ENCODE data around the gene ROBO1.

The ROBO1 gene

DNA sequence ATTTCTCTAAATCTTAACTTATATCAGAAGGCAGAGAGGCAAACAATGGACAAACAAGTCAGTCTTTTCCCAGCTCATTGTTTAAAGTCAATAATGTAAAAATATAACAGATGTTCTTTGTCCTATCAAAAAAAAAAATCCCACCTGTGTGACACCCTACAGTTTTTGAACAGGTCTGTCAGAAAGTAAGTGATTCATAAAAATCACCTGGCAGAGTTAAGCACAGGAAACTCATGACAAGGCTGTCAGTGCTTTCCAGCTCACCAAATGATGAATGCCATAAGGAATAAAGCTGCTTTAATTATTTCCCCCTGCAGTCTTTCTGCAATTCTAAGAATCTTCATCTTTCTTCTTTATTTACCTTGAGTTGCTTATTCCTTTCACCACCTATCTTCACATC lies 30.3 kb downstream of the ROBO1 start:
- DNase-seq, result no peak
- TF ChIP-seq GATA1 (IDR thresholded peaks at IDR 0.05; ENCODE audit: low read depth, low read length) (no peak), POLR2A (IDR thresholded peaks at IDR 0.05; ENCODE audit: low read length) (no peak)

DNA sequence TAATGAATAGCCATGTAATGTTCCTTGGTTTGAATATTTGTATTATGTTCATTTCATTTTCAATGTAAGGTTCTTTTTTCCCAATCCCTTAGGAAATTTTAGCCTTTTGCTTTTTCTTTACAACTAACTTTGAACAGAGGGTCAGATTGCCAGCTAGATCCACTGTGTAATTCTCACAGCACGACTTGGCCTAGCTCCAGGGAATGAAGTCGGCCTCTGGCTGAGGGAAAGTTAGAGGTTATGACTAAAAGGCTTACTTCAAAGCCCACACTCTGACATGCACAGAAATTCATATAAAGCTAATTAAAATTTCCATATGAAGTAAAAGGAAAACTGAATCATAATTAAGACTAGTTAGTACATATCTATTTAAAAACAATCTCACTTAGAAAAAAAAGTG lies 38.7 kb downstream of the ROBO1 start:
- DNase-seq, result no peak
- TF ChIP-seq POLR2A (IDR thresholded peaks at IDR 0.05; ENCODE audit: low read length) (no peak), GATA1 (IDR thresholded peaks at IDR 0.05; ENCODE audit: low read depth, low read length) (no peak)

DNA sequence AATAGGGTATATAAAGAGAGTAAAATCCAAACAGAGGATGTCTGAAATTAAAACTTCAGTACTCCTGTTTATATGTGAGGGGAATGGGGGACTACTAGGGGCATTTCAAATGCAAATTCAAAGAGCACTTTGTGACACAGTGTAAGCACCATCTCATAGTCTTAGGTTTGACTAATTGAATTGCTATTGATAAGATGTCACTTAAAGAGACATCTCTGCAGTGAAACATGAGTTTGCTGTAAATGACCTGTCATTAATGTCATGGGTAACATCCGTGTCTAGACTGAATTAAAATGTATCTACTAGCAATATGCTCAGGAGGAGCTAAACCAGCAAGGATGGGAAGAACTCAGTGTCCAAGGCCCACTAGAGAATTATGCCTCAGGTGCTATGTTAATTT lies 41.0 kb downstream of the ROBO1 start:
- DNase-seq, result no peak
- TF ChIP-seq POLR2A (IDR thresholded peaks at IDR 0.05; ENCODE audit: low read length) (no peak), GATA1 (IDR thresholded peaks at IDR 0.05; ENCODE audit: low read depth, low read length) (no peak)

GRCh38 chr3:79724206-79724605 lies 43.6 kb downstream of the ROBO1 start:
- TF ChIP-seq GATA1 (IDR thresholded peaks at IDR 0.05; ENCODE audit: low read depth, low read length), result no peak
- TF ChIP-seq POLR2A (IDR thresholded peaks at IDR 0.05; ENCODE audit: low read length), result no peak
- peak in 1 of 2 experiments; percentile 9 for DNase-seq

GRCh38 chr3:79690072-79690471 lies 77.7 kb downstream of the ROBO1 start:
- TF ChIP-seq POLR2A (IDR thresholded peaks at IDR 0.05; ENCODE audit: low read length) (no peak), GATA1 (IDR thresholded peaks at IDR 0.05; ENCODE audit: low read depth, low read length) (no peak)

GRCh38 chr3:79685108-79685507 lies 82.7 kb downstream of the ROBO1 start:
- no peak for DNase-seq
- no peak for TF ChIP-seq POLR2A (IDR thresholded peaks at IDR 0.05; ENCODE audit: low read length)
- no peak for TF ChIP-seq GATA1 (IDR thresholded peaks at IDR 0.05; ENCODE audit: low read depth, low read length)

More at GRCh38 chr3:79690072-79690471, 77.7 kb downstream of the ROBO1 start:
- no peak for DNase-seq

DNA sequence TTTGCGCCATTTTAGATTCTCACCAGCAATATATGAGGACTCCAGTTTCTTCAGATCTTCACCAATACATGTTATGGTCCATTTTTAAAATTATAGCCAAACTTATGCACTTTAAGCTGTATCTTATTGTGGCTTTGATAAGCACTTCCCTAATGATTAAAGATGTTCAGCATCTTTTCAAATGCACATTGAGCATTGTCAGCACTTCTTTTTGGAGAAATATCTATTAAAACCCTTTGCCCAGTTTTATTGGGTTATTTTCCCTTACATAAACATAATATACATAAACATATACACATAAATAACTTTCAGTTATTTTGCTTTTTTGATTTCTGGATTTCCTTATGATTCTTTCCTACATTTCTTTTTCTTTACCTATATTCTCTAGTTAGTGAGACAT lies 83.8 kb downstream of the ROBO1 start:
- TF ChIP-seq GATA1 (IDR thresholded peaks at IDR 0.05; ENCODE audit: low read depth, low read length) (no peak), POLR2A (IDR thresholded peaks at IDR 0.05; ENCODE audit: low read length) (no peak)
- DNase-seq, result no peak

- TF ChIP-seq GATA1 (IDR thresholded peaks at IDR 0.05; ENCODE audit: low read depth, low read length) (no peak), POLR2A (IDR thresholded peaks at IDR 0.05; ENCODE audit: low read length) (no peak)
- no peak for DNase-seq
These were observed 95.1 kb downstream of the ROBO1 start for GRCh38 chr3:79672731-79673130.

DNA sequence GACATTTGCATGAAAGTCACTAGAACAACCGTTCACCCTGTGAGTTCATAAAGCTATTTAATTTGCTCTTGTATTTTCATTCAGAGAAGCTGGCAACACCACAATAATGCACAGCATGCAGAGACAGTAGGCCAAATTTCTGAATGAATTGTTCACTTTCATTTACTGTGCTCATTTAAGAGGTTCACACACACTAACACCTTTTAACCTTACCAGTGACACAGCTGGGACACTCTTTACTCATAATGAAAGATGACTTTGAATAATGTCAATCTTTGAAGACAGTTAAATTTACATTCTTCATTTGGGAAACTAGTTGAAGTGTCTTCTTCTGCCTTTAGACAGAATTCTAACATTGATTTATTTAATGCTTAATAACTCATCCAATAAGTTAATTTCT lies 95.7 kb downstream of the ROBO1 start:
- TF ChIP-seq GATA1 (IDR thresholded peaks at IDR 0.05; ENCODE audit: low read depth, low read length) (no peak), POLR2A (IDR thresholded peaks at IDR 0.05; ENCODE audit: low read length) (no peak)
- DNase-seq, result no peak

- TF ChIP-seq POLR2A (IDR thresholded peaks at IDR 0.05; ENCODE audit: low read length), result no peak
- TF ChIP-seq GATA1 (IDR thresholded peaks at IDR 0.05; ENCODE audit: low read depth, low read length), result no peak
- no peak for DNase-seq
These were observed 97.6 kb downstream of the ROBO1 start for GRCh38 chr3:79670178-79670577.

DNA sequence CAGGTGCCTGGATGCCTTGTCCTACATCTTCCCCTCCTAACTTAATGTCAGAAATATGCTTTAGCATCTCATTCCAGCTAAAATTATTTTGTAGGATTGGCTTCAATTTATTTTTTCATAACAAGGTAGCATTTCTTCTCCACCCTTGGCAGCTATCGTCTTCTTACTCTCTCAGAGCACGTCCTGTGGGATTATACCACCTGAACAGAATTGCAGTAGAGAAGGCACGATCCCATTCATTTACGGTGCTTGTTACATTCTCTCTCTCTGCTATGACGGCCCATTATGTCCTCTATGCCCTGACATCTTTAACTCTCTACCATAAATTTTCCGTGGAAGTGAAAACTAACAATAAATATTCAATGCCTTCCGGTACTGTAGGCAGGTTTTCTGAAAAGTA lies 103.3 kb downstream of the ROBO1 start:
- no peak for TF ChIP-seq GATA1 (IDR thresholded peaks at IDR 0.05; ENCODE audit: low read depth, low read length)
- no peak for TF ChIP-seq POLR2A (IDR thresholded peaks at IDR 0.05; ENCODE audit: low read length)
- no peak for DNase-seq

DNA sequence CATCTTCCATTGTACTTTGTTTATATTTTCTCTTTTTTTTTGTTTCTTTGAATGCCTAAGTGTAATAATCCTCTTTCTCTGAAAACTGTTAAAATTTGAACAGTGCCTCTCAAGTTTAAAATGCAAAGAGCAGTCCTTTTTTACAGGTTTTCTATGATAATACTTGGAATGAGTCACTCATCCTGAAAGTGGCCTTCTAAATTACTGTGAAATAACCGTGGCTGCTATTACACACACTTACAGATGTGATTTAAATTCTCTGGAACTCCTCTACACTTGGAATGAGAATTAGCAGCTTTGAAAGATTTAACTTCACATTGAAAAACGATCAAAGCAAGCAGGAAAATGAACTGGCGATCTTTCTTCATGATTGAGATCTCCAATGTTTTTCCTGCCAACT lies 105.9 kb downstream of the ROBO1 start:
- TF ChIP-seq POLR2A (IDR thresholded peaks at IDR 0.05; ENCODE audit: low read length), result no peak
- TF ChIP-seq GATA1 (IDR thresholded peaks at IDR 0.05; ENCODE audit: low read depth, low read length), result no peak
- no peak for DNase-seq

DNA sequence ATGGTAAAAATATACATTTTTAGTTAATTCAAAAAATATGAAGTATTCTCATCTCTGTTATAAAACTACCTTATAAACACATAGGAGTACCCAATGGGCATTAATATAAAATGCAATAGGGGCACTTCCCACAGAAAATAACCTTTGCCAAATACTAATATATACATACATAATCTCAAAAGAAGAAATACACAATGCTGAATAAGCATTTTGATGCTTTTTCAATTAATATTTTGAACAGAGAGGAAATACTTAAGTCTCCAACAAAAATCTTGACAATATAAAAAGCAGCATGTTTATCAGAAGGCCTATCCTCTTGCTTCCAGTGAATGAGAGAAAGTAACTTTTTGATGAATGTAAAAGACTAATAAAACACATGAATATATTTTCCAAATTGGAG lies 110.7 kb downstream of the ROBO1 start:
- DNase-seq, result no peak
- TF ChIP-seq POLR2A (IDR thresholded peaks at IDR 0.05; ENCODE audit: low read length), result no peak
- no peak for TF ChIP-seq GATA1 (IDR thresholded peaks at IDR 0.05; ENCODE audit: low read depth, low read length)

- TF ChIP-seq GATA1 (IDR thresholded peaks at IDR 0.05; ENCODE audit: low read depth, low read length), result no peak
- TF ChIP-seq POLR2A (IDR thresholded peaks at IDR 0.05; ENCODE audit: low read length), result no peak
- DNase-seq, result no peak
These were observed 113.8 kb downstream of the ROBO1 start for GRCh38 chr3:79654019-79654418.

DNA sequence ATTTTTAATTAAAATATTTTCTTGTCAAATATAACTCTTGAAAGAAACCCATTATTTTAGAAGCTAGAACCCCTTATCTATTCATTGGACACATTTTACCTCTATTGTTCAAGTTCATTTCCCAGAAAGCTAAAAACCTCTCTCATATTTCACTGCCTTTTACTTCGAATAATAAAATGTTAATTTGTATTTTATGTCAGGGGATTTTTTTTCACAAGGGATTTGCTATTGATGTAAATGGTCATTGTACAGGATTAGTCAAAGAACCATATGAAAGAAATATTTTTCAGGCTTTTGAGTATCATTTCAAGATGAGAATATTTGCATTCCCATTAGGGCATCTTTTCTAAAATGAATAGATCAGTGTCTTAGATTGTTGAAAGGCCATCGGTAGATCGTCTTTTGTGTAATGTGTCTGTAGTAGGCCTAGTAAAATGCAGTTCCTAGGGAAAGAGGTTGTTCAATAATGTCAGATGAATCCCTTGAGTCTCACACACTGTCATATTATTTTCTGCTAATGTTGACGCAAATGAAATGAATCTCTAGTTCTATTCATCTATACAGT lies 114.5 kb downstream of the ROBO1 start:
- TF ChIP-seq POLR2A (IDR thresholded peaks at IDR 0.05; ENCODE audit: low read length) (no peak), GATA1 (IDR thresholded peaks at IDR 0.05; ENCODE audit: low read depth, low read length) (no peak)
- no peak for DNase-seq
